K562 (cell line): ENCODE results near the gene TMED8. TPM values are rescaled to one million over a fixed set of nuclear protein-coding genes. Genes with fewer than 3 reads are reported as not detected.

Experiments
- ATAC-seq: fragments of 200-7000 bp; cut with Tn5 transposase; 3 replicates; pipeline ENCODE4 v1.9.1; 2020; ENCODE audit warnings: moderate library complexity
- BruUV-seq: library from RNA; stranded (reverse); fragments of 400-500 nt; replicated peaks from 2 replicates; lab custom pipeline; 2021; lab: Mats Ljungman, UMichigan
- CTCF ChIA-PET: fragments of 300-600 bp; formaldehyde crosslinking; extraction: SDS; loops from one replicate; lab custom pipeline; 2021; ENCODE audit warnings: low intra/inter-chr PET ratio; lab: Yijun Ruan, JAX
- POLR2A ChIA-PET: fragments of 300-600, 350-650 bp; sonication (Branson Sonifier 250); formaldehyde crosslinking; extraction: SDS; loops from one replicate; lab custom pipeline; 2021; ENCODE audit warnings: antibody characterized with exemption, inconsistent platforms; lab: Yijun Ruan, JAX
- DNase-seq, 4 experiments: peaks; one replicate each; pipeline versions ENCODE4 v3.0.0 to v3.0.0-alpha.2; 2011 to 2018; ENCODE audit warnings: low spot score in 3 of 4, mixed read lengths in 3 of 4; ENCODE audit errors: extremely low read depth in 1 of 4
- FAIRE-seq: peaks from 2 replicates; lab custom pipeline; 2011; peaks lifted over from hg19 to GRCh38; lab: Jason Lieb, UNC
- H2AFZ ChIP-seq: 2 replicates; pipeline ENCODE4 v1.6.0; 2011; ENCODE audit warnings: low read depth, low read length, control low read depth, inconsistent platforms
- H3K27ac ChIP-seq: fragments of 200-600 bp; 3 replicates; pipeline ENCODE4 v1.8.0; 2011; ENCODE audit warnings: low read depth, mild to moderate bottlenecking, control low read depth, inconsistent platforms, low read length, moderate library complexity, mixed read lengths; ENCODE audit errors: extremely low read depth
- H3K27me3 ChIP-seq, 2 experiments: fragments of 300-600 bp in 1 of 2; 2 replicates in 1 of 2; 3 replicates in 1 of 2; pipeline versions ENCODE4 v1.6.0 to v1.8.0; 2011; ENCODE audit warnings: inconsistent platforms in 2 of 2, low read length in 2 of 2, mild to moderate bottlenecking in 1 of 2, mixed read lengths in 1 of 2, moderate library complexity in 1 of 2; ENCODE audit not compliant: control insufficient read depth in 2 of 2, insufficient read depth in 2 of 2
- H3K36me3 ChIP-seq: fragments of 300-600 bp; 3 replicates; pipeline ENCODE4 v1.8.0; 2011; ENCODE audit warnings: mild to moderate bottlenecking, low read length, inconsistent platforms; ENCODE audit not compliant: control insufficient read depth, insufficient read depth
- H3K4me1 ChIP-seq, 2 experiments: fragments of 200-600 bp in 1 of 2; replicated peaks in 1 of 2; 2 replicates in 1 of 2; 3 replicates in 1 of 2; pipeline versions ENCODE4 v1.5.1 to v1.8.0; 2011; ENCODE audit warnings: inconsistent platforms in 2 of 2, low read length in 2 of 2, mild to moderate bottlenecking in 1 of 2, mixed read lengths in 1 of 2, moderate library complexity in 1 of 2; ENCODE audit not compliant: control insufficient read depth in 2 of 2, insufficient read depth in 2 of 2
- H3K4me2 ChIP-seq: 2 replicates; pipeline ENCODE4 v1.6.1; 2011; ENCODE audit warnings: low read length, control low read depth, inconsistent platforms, mixed read lengths; ENCODE audit not compliant: insufficient read depth
- H3K4me3 ChIP-seq: fragments of 200-600 bp; sonication (generic), shearing (Covaris generic); 2 replicates; pipeline ENCODE4 v1.5.1; 2016; ENCODE audit warnings: control low read depth, inconsistent platforms
- H3K79me2 ChIP-seq: fragments of 200-600 bp; 3 replicates; pipeline ENCODE4 v1.8.0; 2011; ENCODE audit warnings: low read length, inconsistent platforms; ENCODE audit not compliant: control insufficient read depth, insufficient read depth
- H3K9ac ChIP-seq, 2 experiments: 2 replicates each; pipeline versions ENCODE4 v1.6.0 to v1.6.1; 2011; ENCODE audit warnings: low read depth in 2 of 2, low read length in 2 of 2, control low read depth in 1 of 2, inconsistent platforms in 1 of 2, mild to moderate bottlenecking in 1 of 2, mixed read lengths in 1 of 2; ENCODE audit not compliant: insufficient read depth in 1 of 2
- H3K9me1 ChIP-seq: one replicate; pipeline ENCODE4 v1.6.0; 2011; ENCODE audit warnings: inconsistent platforms, mild to moderate bottlenecking, low read length, moderate library complexity; ENCODE audit not compliant: control insufficient read depth, insufficient read depth
- H3K9me3 ChIP-seq: replicated peaks from 2 replicates; pipeline ENCODE4 v1.5.1; 2011; ENCODE audit warnings: low read depth, low read length, inconsistent platforms; ENCODE audit not compliant: control insufficient read depth, insufficient read depth
- H4K20me1 ChIP-seq: replicated peaks from 2 replicates; pipeline ENCODE4 v1.6.1; 2011; ENCODE audit warnings: low read length, inconsistent platforms, mixed read lengths; ENCODE audit not compliant: control insufficient read depth, insufficient read depth
- FOXK2 ChIP-seq, 2 experiments: fragments of 450-650 bp; IDR thresholded peaks in 1 of 2; conservative IDR thresholded peaks in 1 of 2; 2 replicates each; pipeline ENCODE4 v1.6.1; 2016; ENCODE audit warnings: low read depth in 2 of 2, mild to moderate bottlenecking in 1 of 2
- GABPB2 ChIP-seq: fragments of 250-450 bp; sonication (Bioruptor Pico); conservative IDR thresholded peaks from 2 replicates; pipeline ENCODE4 v1.5.1; 2021; ENCODE audit warnings: mild to moderate bottlenecking
- NCOA4 ChIP-seq: fragments of 450-650 bp; IDR thresholded peaks from 2 replicates; pipeline ENCODE4 v1.6.1; 2018; ENCODE audit warnings: mild to moderate bottlenecking; ENCODE audit not compliant: partially characterized antibody
- OTX1 ChIP-seq: fragments of 450-650 bp; formaldehyde crosslinking; IDR thresholded peaks from 2 replicates; pipeline ENCODE4 v1.4.0; 2022; ENCODE audit warnings: mild to moderate bottlenecking
- PML ChIP-seq: IDR thresholded peaks from 2 replicates; pipeline ENCODE4 v1.6.1; 2012; ENCODE audit warnings: low read length, inconsistent platforms
- SPI1 ChIP-seq: IDR thresholded peaks from 2 replicates; pipeline ENCODE4 v1.6.1; 2011; ENCODE audit warnings: low read depth, low read length, control low read depth, borderline replicate concordance
- TAF1 ChIP-seq: IDR thresholded peaks from 2 replicates; pipeline ENCODE4 v1.6.1; 2011; ENCODE audit warnings: mild to moderate bottlenecking, low read length, moderate library complexity; ENCODE audit not compliant: insufficient read depth, control insufficient read depth, severe bottlenecking; ENCODE audit errors: extremely low read depth
- ZNF41 ChIP-seq: fragments of 250-450 bp; sonication (Bioruptor Pico); conservative IDR thresholded peaks from 2 replicates; pipeline ENCODE4 v1.4.0; 2020; ENCODE audit warnings: mild to moderate bottlenecking
- ZNF79 ChIP-seq: fragments of 250-450 bp; sonication (Bioruptor Pico); IDR thresholded peaks from 2 replicates; pipeline ENCODE4 v1.4.0; 2020; ENCODE audit warnings: low read depth, mild to moderate bottlenecking, moderate library complexity
- WGBS: fragments of 100-300 bp; shearing (Covaris generic); methylation state at CpG from one replicate; pipeline ENCODE4 v1.1.6; 2016; ENCODE audit warnings: low coverage, mixed read lengths; ENCODE audit not compliant: insufficient coverage; ENCODE audit errors: missing lambda C conversion rate; 5-methylcytosine and 5-hydroxymethylcytosine counted together
- in situ Hi-C: fragments of 300-500 bp; cut with MboI; formaldehyde crosslinking; loops from 4 replicates; pipeline ENCODE4 v1.15.0; 2018; ENCODE audit warnings: inconsistent platforms, mixed read lengths
- intact Hi-C: fragments of 100-400 bp; cut with micrococcal nuclease; formaldehyde crosslinking; loops from 2 replicates; pipeline ENCODE4 v1.14.2; 2022
- polyA plus RNA-seq, 8 experiments: library from polyadenylated mRNA; depleted of rRNA in 4 of 8; stranded (reverse) in 5 of 8; unstranded in 3 of 8; fragments of >200 nt; fragmentation: Nextera tagmentation in 2 of 8; fragmentation: Illumina TruSeq in 1 of 8; extraction: Ambion mirVana in 2 of 8; extraction: Trizol in 1 of 8; gene quantifications; 2 replicates each; pipeline versions ENCODE4 v1.2.1 to v1.2.3, GENCODE V29; 2011 to 2014; ENCODE audit warnings: inconsistent platforms in 1 of 8, missing spikeins in 1 of 8
- total RNA-seq, 7 experiments: library from RNA; depleted of rRNA in 6 of 7; stranded (reverse); fragments of >200 nt in 6 of 7; fragmentation: Illumina TruSeq in 2 of 7; extraction: Trizol in 2 of 7; gene quantifications; 2 replicates each; pipeline versions ENCODE4 v1.2.1 to v1.2.3, GENCODE V29; 2011 to 2021; ENCODE audit warnings: low replicate concordance in 1 of 7
- TF ChIP-seq, protein P1 (sequence below): fragments of 250-450 bp; sonication (Bioruptor Pico); IDR thresholded peaks from 2 replicates; pipeline ENCODE4 v1.8.0; 2022; ENCODE audit warnings: moderate library complexity, mild to moderate bottlenecking, inconsistent platforms
- TF ChIP-seq, protein P2 (sequence below), 3 experiments: fragments of 200-800 bp in 1 of 3; sonication (Bioruptor generic) in 1 of 3; sonication (generic) in 1 of 3; formaldehyde crosslinking in 1 of 3; IDR thresholded peaks; 2 replicates each; pipeline versions ENCODE4 v1.6.1 to v1.8.0; 2016 to 2022; ENCODE audit warnings: mild to moderate bottlenecking in 2 of 3, missing compliant biosample characterization in 2 of 3, missing genetic modification characterization in 2 of 3, missing genetic modification reagents in 1 of 3
- TF ChIP-seq, protein P3 (sequence below), 2 experiments: fragments of 450-650 bp; conservative IDR thresholded peaks; 2 replicates each; pipeline ENCODE4 v1.6.1; 2017; ENCODE audit warnings: mild to moderate bottlenecking in 2 of 2, moderate library complexity in 2 of 2
- TF ChIP-seq, protein P4 (sequence below): fragments of 450-650 bp; IDR thresholded peaks from 2 replicates; pipeline ENCODE4 v1.6.1; 2016; ENCODE audit warnings: missing biosample characterization, missing genetic modification characterization
- TF ChIP-seq, protein P5 (sequence below): fragments of 450-650 bp; formaldehyde crosslinking; IDR thresholded peaks from 2 replicates; pipeline ENCODE4 v1.4.0; 2020; ENCODE audit warnings: mild to moderate bottlenecking, moderate library complexity

TMED8 gene
- total and polyA plus RNA-seq, 9 of the 15 experiments (the other 6 are each of a cell fraction or from before 2014, with no cell fraction given), result 3.3 to 17.4 (median 12.0) TPM

DNA sequence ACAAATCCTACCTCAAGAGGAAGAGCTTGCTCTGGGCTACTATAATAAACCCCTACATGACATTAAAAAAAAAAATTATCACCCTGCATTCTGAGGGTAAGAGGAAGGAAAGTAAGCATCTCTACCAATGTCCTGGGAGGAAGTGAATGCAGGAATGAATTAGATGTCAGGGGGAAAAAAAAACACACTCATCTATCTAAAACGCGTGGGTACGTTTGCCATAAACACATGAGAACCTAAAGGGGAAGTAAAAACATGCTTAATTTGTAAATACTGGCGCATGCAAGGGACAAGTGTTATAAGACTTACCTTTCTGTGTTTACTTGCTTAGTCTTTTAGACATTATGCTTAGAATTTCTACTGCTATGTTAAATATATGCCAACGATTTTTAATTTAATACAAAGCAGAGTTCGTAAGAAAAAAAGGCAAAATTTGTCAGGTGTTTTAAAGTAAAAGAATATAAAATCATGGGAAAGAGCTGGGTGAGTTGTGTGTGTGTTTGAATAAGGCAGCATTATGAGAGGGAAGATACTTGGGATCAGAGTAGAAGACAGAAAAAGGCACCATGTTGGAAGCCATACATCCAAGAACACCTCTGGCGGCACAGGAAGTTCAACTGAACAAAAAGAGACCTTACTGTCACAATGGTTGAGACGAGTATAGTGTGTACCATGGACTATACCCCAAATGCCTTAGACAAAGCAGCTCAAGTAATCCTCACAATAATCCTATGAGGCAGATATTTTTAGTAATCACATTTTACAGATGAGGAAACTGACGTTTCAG lies 1.5 kb downstream of the TMED8 start:
- peak overlapping the region in 1 of 2 experiments; percentile 77; a peak in 2 of 4 replicates for H3K9ac ChIP-seq
- peak overlapping the region; percentile 90 for H3K4me3 ChIP-seq
- BruUV-seq, result TSS peak; percentile 48
- peaks cover 35% of the 10 kb centered on the region for H3K79me2 ChIP-seq
- no peaks in the 10 kb centered on the region for H3K36me3 ChIP-seq
- H3K9me3 ChIP-seq, result no peaks in the 10 kb centered on the region
- peak overlapping the region; percentile 63 for H2AFZ ChIP-seq
- DNase-seq (peak in 1 of 4 experiments; percentile 15), FAIRE-seq (peak; percentile 23), ATAC-seq (peak; percentile 18; the same call in 2 of the 3 replicates)
- peak overlapping the region; percentile 7; the same call in 1 of the 3 replicates for H3K27ac ChIP-seq
- H3K9me1 ChIP-seq, result no peaks in the 10 kb centered on the region
- CTCF ChIA-PET, result no interaction called here
- intact Hi-C loops (loop anchor here (5.0 kb wide), 1 partner anchor 53 kb away; the partner anchor contains the start of genes GSTZ1 and POMT2), in situ Hi-C loops (no loop called here)
- WGBS, result 15% methylated on average over 9 of the region's 9 CpGs
- no peaks in the 10 kb centered on the region for H3K27me3 ChIP-seq
- no peaks in the 10 kb centered on the region for H4K20me1 ChIP-seq
- peaks cover 6 to 12% of the 10 kb centered on the region in 2 experiments; a peak in 3 of 5 replicates for H3K4me1 ChIP-seq
- POLR2A ChIA-PET, result no interaction called here
- peak overlapping the region; percentile 87 for H3K4me2 ChIP-seq
- TF ChIP-seq GABPB2, result no peak
- TF ChIP-seq NCOA4, result no peak
- no peak for TF ChIP-seq ZNF79 (CRISPR knock-in tag)
- TF ChIP-seq, protein P1, sequence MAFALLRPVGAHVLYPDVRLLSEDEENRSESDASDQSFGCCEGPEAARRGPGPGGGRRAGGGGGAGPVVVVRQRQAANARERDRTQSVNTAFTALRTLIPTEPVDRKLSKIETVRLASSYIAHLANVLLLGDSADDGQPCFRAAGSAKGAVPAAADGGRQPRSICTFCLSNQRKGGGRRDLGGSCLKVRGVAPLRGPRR (CRISPR knock-in tag), result no peak
- TF ChIP-seq FOXK2 (conservative IDR thresholded peaks at IDR 0.05 in 1 of 2, IDR thresholded peaks at IDR 0.05 in 1 of 2; ENCODE audit: low read depth in 2 of 2), result peak; percentile 51 to 56; a peak in 2 of 4 replicates
- TF ChIP-seq, protein P2, sequence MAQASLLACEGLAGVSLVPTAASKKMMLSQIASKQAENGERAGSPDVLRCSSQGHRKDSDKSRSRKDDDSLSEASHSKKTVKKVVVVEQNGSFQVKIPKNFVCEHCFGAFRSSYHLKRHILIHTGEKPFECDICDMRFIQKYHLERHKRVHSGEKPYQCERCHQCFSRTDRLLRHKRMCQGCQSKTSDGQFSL (CRISPR knock-in tag; IDR thresholded peaks at IDR 0.05), result no peak
- TF ChIP-seq, protein P2 (tag; IDR thresholded peaks at IDR 0.05), result no peak
- TF ChIP-seq OTX1 (CRISPR knock-in tag), result no peak
- TF ChIP-seq, protein P3, sequence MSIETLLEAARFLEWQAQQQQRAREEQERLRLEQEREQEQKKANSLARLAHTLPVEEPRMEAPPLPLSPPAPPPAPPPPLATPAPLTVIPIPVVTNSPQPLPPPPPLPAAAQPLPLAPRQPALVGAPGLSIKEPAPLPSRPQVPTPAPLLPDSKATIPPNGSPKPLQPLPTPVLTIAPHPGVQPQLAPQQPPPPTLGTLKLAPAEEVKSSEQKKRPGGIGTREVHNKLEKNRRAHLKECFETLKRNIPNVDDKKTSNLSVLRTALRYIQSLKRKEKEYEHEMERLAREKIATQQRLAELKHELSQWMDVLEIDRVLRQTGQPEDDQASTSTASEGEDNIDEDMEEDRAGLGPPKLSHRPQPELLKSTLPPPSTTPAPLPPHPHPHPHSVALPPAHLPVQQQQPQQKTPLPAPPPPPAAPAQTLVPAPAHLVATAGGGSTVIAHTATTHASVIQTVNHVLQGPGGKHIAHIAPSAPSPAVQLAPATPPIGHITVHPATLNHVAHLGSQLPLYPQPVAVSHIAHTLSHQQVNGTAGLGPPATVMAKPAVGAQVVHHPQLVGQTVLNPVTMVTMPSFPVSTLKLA (conservative IDR thresholded peaks at IDR 0.05), result peak in 1 of 2 experiments; percentile 53; a peak in 2 of 4 replicates
- TF ChIP-seq PML, result no peak
- TF ChIP-seq, protein P4, sequence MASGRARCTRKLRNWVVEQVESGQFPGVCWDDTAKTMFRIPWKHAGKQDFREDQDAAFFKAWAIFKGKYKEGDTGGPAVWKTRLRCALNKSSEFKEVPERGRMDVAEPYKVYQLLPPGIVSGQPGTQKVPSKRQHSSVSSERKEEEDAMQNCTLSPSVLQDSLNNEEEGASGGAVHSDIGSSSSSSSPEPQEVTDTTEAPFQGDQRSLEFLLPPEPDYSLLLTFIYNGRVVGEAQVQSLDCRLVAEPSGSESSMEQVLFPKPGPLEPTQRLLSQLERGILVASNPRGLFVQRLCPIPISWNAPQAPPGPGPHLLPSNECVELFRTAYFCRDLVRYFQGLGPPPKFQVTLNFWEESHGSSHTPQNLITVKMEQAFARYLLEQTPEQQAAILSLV, result no peak
- no peak for TF ChIP-seq TAF1
- TF ChIP-seq, protein P5, sequence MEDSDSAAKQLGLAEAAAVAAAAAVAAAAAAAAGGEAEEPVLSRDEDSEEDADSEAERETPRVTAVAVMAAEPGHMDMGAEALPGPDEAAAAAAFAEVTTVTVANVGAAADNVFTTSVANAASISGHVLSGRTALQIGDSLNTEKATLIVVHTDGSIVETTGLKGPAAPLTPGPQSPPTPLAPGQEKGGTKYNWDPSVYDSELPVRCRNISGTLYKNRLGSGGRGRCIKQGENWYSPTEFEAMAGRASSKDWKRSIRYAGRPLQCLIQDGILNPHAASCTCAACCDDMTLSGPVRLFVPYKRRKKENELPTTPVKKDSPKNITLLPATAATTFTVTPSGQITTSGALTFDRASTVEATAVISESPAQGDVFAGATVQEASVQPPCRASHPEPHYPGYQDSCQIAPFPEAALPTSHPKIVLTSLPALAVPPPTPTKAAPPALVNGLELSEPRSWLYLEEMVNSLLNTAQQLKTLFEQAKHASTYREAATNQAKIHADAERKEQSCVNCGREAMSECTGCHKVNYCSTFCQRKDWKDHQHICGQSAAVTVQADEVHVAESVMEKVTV (CRISPR knock-in tag), result no peak
- peak; percentile 44; the same call in 1 of the 2 replicates for TF ChIP-seq SPI1
- no peak for TF ChIP-seq ZNF41
